ENCODE data around the gene SP140L.
"Not testable (repeated sequence)": the region's sequence is repeated elsewhere in the genome, so short reads cannot be mapped to it uniquely, and the experiment has no call there.

The SP140L gene

DNA sequence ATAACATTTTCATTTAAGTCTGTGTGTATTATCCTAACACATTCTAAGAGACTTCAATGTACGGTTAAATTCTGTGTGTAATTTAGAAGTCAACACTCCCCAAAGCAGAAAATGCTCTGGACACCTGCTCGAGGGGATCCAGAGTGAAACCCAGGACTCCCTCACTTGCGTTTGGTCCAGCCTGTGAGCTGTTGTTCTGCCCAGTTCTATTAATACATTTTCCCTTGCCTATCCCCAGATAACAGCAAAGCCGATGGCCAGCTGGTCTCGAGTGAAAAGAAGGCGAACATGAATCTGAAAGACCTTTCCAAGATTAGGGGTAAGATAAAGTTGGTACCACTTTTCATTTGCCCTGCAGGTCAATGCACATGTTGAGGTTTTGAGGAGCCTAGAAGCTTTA is 58.0 kb downstream of the SP140L start:
- no peak for DNase-seq

DNA sequence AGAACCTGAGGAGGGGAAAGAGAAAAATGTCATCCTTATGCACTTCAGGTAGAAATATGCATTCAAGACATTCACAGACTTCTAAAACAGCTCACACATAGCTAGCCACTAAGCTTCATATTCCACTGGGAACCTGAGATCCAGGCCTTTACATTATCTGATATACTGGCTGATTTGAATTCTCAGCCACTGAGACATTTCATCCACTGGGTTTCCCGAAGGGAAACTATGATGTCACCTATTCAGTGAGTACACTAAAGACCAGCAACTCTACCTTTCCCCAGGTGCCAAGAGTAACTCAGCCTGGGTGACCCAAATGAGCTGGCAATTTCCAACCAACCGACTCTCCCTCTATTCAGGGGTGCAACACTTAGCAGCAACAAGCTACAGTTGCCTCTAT is 67.3 kb downstream of the SP140L start:
- no peak for DNase-seq

DNA sequence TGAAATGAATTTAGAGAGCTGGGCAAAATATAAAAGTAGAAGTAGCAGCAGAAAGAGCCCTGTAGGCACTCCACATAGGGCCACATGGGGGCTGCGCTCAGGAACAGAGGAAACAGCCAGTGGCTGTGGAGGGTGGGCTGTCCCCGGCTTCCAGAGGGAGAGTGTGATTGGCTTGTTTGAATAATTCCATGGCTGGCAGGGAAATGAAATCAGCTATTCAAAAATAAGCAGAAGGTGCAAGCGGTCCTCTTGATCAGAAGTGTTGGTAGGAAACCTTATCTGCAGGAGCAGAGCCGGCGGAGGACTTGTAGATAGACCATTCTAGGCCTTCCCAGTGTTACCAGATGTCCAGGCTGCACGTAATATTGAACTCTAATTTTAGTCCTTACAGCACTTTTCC is 71.7 kb downstream of the SP140L start:
- DNase-seq: not testable (repeated sequence)

DNA sequence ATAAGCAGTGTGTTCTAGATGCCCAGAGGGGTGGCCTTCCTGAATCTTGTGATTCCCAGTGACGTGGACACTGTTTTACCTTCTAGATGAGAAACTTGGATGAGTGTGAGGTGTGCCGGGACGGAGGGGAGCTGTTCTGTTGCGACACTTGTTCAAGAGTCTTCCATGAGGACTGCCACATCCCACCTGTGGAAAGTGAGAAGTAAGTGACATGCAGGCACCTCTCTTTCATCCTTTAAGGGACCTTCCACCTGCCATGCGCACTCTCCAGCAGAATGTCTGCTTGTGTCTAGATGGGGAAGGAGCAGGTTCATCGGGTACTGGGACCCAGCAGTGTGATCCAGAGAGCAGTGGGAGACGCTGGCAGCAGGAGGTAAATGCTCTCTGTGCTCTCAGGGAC is 73.0 kb downstream of the SP140L start:
- DNase-seq: no peak

DNA sequence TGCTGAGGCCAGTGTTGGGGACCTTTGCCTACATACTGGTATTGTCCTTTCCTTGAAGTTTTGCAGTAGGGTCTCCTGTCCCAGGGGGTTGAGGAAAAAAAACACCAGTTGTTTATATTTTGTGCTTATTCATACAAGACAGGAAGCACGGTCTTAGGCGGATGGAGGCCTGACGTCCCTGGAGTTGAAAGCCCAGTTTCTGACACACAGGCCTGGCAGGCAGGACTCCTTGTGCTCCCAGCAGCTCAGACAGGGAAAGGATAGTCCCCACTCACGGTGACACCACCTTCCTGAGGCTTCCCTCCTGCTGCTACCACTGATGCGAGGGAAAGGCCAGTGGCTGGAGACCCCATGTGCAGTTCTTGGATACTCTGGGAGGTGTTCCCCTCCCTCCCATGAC is 73.5 kb downstream of the SP140L start:
- no peak for DNase-seq

DNA sequence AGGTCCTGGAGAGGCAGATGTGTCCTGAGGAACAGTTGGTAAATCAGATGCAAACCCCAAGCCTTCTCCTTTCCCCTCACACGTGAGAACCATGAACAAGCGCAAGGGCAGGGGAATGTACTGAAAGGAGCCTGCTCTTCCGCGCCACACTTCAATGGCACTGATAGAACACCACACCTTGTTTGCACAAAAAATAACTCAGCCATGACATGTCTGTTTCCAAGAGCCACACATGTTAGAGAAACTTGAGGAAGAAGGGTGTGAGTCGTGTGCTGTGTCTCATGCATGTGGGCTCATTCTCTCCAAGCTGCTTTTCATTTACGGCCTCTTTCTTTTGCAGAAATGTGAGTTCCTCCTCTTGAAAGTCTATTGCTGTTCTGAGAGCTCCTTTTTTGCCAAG is 74.0 kb downstream of the SP140L start:
- not testable (repeated sequence) for DNase-seq

DNA sequence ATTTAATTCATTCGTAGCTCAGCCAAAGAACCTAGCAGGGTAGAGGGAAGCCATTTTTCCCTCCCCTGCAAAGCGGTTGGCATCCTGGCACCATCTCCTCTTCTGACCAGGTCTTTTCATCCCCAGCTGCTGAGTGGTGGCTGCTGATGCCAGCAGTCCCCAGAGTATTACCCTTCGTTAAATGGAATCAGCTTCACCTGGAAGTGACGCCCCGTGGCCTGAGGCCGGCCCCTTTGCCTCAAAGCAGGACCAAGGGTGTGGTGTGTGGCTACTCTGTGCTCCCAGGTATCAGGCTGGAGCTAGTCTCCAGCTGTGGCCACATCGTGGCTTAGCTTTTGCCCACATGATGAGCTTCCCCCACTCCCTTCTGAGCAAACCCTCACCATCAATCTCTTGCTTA is 76.8 kb downstream of the SP140L start:
- DNase-seq: no peak

DNA sequence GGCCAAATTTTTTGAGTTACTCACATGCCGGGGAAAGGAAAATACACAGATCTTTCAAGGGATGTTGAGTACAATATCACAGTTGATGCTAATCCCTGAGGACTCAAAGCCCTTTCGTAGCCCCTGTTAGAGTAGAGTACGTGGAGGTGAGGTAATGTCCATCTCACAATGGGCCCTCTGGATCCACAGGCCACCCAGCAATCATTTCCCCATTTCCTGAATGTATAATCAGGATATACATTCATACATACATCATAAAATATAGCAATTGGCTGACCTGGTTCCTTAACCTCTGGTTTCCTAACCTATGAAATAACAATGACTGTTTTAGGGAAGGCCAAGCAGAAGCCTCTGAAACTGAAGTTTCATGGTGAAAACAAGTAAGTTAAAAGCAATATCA is 78.8 kb downstream of the SP140L start:
- DNase-seq: no peak

DNA sequence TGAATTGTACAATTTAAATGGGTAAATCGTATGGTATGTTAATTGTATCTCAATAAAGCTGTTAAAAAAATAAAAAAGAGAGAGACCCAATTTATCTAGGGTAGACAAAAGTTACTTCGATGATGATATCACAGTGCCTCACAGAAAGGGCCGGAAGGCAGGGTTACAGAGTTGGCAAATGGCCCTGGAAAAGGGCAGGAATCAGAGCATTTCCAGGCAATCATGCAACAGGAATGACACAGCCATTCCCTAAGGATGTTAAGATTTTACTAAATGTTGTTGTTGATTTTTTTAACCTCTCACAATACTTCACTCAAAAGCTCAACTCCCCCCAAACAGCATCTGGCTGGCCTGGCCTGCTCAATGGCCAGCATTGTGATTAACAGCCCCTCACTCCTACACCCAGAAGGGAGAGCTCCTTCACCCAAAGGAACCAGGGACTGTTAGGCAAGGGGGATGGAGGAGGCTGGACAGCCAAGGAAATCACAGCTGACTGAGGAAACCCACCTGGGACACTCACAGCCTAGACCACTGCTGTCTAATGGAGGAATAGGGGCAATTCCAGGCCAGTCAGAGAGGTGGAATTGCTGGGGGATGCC is 81.3 kb downstream of the SP140L start:
- no peak for DNase-seq

DNA sequence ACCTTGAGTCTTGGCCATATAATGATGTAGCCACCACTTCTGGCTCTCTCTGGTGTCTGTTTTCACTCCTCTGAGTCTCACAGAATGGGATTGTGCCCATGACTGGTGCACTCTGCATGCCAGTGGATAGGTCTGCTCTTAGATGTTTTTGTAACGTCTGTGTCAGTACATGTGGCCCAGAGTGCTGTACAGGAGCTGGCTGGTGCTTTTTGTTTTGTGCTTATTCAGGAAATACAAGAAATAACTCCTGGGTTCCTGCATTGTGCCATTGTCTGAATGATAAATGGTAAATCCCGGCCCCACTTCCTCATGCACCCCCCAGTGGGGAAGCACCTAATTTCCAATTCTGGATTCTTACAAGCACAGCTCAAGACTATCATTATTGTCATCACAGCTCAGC is 82.3 kb downstream of the SP140L start:
- DNase-seq: not testable (repeated sequence)

DNA sequence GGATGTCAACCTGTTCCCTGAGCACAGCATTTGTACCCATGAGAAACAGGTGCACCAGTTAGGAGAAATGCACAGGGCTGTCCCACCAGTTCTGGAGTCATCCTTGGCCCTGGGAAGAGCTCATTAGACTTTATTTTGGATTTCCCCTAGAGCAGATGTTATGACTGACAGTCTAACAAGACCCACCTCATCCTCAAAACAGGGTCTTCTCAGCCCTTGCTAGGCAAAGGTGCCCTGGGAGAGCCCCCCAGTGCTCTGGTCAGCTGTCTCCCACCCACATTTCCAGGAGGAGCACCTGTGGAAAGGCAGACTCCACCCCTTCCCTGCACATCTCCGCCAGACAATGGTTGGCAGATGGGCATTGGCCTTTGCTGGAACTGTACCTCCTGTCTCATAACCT is 83.3 kb downstream of the SP140L start:
- DNase-seq: no peak

DNA sequence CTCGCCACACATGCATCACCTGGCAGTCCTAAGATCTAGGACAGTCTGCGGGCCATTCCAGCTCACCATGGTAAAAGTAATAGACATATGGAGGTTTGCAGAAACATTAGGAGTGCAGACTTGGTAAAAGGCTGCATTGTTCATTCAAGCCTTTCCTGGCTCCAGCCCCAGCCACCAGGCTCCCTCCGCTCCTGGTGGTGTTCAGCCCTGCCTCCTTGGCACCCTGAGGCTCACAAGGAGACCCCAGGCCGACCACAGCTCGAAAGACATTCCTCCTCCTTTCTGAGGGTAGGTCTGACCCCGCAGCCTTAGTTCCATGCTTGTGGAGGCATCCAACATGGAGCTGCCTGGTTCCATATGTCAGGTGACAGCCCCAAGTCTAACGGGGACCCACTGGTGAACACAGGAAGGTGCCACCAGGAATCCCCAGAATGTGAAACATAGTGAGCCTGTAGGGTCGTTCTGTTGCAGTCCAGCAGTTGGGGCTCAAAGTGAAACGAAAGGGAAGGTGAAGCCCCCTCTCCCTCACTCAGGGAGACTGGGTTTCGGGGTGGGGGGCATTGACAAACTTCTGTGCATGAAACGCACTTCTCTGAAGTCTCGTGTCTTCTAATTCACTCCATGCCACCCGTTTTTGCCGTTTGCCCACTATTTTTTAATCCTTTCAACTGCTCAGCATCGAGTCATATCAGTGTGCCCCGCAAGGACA is 84.0 kb downstream of the SP140L start:
- no peak for DNase-seq

DNA sequence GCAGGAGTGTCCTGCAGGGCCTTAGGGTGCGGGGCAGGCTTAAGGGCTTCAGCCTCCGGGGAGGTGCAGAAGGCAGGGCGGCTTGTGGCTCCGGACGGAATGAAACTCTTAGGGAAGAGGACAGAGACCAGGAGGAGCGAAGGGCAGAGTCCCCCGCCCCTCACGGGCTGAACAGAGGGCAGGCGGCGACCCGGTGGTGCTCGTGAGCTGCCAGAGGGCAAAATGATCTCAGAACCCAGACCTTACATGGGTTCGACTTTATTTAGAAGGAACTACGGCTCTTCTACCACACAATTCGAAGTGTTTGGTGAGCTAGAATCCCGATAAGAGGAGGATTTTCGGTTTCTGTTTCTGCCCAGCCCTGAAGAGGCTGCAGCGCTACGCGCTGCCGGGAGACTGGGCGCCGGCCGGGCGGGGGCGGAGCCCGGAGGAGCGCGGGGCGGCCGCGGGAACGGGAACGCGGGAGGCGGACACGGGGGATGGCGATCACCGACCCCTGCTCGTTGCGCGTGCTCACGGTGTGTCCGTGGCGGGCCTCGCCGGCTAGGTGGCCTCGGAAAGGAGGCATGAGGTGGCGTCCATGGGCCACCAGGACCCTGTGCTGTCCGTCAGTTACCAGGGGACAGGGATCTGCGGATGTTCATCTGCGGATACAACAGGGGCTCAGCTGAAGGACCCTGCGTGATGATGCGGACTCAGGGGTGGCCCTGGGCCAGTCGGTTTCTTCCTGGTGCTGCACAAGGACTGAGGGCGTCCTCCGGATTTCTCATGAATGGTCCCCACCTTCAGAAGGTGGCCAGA is 84.8 kb downstream of the SP140L start:
- DNase-seq: peak; percentile 67

DNA sequence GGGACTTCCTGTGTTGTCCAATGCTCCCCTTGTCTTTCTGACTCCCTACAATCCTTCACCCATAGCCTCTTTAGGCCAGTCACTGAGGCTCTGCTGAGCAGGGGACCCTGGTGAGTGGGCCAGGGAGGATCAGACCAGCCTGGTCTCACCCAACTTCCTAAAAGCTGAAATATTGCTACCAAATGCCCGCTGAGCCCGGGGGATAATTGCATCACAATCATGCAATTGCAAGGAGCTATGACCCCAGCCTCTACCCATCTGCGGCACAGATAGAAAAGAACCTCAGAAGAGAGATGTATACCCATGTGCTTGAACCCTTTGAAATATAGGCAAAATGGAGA is 85.3 kb downstream of the SP140L start:
- DNase-seq: no peak

DNA sequence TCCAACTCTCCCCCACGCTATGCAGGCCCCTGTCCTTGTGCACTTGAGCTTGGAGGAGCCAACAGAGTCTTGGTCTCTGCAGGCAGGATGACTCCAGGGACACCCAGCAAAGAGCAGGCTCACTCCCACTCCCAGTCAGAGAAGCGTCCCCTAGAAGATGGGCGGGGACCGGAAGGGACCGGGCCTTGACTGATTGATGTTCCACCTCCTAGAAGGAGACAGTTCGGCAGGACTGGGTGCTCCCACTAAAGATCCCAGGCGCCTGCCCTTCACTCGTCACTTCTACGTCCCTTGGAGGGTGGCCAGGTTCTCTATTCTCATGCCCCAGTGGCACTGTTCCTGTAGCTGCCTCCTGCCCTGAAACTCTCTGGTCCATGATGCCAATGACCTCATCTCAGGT is 85.9 kb downstream of the SP140L start:
- no peak for DNase-seq

DNA sequence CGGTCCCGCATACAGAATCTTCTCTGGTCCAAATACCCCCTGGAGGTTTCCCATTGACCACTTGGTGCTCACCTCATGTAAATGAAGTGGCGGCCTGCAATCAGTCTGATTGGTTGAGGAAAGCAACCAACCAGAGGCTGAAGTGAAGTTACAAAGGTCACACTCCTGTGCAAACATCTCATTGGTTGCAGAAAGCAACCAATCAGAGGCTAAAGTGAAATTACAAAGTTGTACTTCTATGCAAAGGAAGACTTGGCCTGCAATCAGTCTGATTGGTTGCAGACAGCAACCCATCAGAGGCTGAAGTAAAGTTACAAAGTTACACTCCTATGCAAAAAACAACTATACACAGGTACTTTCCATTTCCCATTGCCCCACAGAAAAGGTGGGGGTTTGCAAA is 86.5 kb downstream of the SP140L start:
- no peak for DNase-seq

DNA sequence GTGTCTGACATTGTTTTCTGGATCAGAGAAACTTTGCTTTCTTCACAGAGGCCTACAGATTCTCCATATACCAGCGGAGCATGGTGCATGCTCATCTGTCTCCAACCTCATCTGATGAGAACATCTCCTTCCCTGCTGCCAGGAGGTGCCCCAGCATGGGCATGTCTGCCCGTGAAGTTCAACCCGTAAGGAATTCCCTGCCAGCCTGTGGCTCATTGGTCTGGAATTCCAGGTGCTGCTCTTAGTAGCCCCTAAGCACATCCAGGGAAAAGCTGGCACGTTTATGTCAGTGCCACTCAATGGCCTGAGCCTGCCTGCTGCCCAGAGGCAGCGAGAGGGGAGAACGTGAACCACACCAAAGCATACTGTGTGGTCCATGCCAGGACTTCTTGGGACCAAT is 87.3 kb downstream of the SP140L start:
- no peak for DNase-seq

DNA sequence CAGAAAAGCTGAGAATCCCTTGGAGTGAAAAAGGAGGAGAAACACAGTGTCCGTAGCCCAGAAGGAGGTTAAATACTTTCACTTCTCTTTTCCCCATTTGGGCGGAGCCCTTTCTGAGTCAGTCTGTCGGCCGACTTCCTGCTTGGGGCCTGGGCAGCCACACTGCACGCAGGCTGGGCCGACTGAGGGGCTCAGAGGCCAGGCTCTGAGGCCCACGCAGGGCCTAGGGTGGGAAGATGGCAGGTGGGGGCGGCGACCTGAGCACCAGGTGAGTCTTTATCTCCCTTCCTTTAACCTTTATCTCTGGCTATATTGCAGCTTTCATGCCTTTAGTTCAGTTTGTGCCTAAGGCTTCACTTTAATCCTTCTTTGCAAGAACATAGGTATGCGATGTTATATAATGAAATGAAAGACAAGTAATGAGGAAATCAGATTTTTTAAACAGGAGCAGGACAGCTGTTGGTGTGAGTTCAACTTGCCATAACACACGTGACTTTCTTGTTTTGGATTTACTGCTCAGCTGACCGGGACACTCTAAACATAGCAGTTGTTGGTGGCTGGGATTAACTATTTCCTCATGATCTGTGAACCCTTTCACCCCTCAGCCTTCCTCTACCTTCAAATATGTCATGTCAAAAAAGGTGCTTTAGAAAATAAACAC is 89.2 kb downstream of the SP140L start, which contains the start of gene SP100:
Gene SP100 (plus strand): TSS at position 141 of the 661 bp plus-strand sequence. CDS start 96 bp downstream, at position 237.
- DNase-seq: peak; percentile 76

DNA sequence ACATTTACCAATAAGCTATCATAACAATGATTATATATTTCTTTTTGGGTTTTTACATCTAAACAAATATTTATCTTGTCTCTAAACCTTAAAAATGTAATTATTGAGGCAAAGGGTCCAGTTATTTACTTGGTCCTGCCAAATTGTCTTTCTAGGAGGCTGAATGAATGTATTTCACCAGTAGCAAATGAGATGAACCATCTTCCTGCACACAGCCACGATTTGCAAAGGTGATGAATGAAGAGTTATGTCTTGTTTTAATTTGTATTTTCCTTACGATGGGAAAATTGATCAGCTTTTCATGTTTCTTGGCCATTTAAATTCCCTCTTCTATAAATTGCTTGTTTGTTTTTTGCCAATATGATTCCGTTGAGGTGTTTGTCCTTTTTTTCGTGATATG is 90.4 kb downstream of the SP140L start:
- no peak for DNase-seq

DNA sequence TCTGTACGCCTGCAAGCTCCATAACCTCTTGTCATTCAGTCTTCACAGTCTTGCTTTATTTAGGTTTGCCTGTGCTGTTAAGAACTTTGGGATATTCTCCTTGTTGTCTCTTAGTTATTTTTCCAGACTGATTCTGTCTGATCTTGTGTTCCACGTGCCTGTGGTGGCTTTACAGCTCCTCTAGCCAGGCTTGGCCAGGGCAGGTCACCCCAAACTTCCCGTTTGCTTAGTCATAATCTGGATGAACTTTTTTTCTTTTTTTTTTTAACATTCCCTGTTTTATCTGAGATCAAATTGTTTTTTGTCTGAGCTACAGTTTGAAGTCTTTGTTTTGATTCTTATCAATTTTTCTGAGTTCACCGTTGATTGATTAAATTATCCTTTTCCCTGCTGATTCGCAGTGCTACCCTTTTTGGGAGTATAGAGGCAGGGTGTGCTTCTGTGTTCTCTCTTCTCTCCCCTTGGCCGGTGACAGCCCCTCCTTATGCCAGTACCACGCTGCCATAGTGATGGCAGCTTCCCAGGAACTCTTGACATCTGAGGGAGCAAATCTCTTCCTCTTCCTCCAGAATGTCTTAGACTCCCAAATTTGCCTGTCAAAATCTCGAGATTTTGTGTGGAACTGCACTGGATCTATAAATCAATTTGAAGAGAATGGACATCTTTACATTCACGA is 91.5 kb downstream of the SP140L start:
- DNase-seq: no peak

DNA sequence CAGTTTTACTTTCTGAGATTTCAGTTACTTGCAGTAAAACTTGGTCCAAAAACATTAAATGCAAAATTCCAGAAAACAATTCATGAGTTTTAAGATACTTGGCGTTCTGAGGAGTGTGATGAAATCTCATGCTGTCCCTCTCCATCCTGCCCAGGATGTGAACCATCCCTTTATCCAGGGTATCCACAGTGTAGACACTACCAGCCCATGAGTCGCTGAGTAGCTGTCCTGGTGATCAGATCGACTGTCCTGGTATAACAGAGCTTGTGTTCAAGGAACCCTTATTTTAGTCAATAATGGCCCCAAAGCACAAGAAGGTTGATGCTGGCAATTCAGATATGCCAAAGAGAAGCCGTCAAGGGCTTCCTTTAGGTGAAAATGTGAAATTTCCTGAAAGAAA is 92.2 kb downstream of the SP140L start:
- DNase-seq: no peak

DNA sequence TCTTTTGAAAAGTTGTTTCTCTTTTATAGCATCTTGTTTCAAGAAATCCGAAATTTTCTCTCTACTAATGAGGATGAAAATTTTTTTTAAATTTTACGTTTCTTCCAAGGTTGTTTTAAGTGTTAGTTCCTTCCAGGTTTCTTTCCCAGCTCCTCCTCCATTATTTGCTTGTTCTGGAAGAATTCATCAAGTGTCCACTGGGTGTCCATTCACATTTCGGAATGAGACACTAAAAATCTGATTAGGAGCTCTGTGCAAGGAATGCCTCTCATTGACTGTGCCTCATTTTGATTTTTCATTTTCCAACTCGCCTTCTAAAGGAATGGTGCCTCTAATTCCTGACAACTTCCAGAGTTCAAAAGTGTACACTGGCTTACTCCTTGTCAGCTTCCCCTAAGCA is 95.2 kb downstream of the SP140L start:
- DNase-seq: no peak

DNA sequence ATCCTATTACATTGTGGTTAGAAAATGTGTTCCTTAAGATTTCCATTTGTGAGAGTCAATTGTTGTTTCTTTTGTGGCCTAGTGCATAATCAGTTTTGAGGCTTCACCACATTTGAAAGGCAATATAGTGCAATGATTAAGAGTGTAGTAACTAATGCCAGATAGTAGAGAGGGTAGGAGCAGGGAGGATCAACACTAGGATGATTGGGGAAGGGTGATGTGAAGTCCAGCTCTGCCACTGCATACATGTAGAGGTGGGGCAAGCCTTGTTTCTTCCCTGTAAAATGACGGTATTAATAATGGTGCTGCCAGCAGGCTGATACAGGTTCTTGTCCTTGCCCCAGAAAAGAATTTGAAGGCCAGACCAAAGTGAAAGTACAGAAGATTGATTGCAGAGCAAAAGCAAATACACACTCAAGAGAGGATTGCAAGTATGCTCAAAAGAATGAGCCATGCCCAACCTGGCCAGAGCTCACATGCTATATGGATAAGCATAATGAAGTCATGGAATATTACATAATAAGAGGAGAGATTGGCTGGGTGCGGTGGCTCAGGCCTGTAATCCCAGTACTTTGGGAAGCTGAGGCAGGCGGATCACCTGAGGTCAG is 97.0 kb downstream of the SP140L start:
- no peak for DNase-seq
